Spleen (tissue), 7 donors: ENCODE measurements around the gene ROR1.

Experiments
- CTCF ChIP-seq, 11 experiments: fragments of 200-600 bp in 7 of 11; fragments of 450-650 bp in 4 of 11; sonication (generic) in 4 of 11; IDR thresholded peaks in 8 of 11; conservative IDR thresholded peaks in 3 of 11; 1 replicate in 7 of 11; 2 replicates in 4 of 11; pipeline versions ENCODE4 v1.4.0 to v1.8.0; 2016 to 2021; ENCODE audit warnings: antibody characterized with exemption in 11 of 11, inconsistent platforms in 4 of 11, mild to moderate bottlenecking in 1 of 11
- POLR2A ChIP-seq, 3 donors: fragments of 450-650 bp; IDR thresholded peaks; one replicate each; pipeline ENCODE4 v1.5.1; 2017; ENCODE audit warnings: antibody characterized with exemption in 3 of 3, mild to moderate bottlenecking in 1 of 3
- donor health status: DM: no; HTN: no; CAD: no; lungs with moderate emphysema.
- donor health status: DM: no; HTN: no; CAD: no.
- donor health status: DM: no; HTN: no; CAD: no.

GRCh38 chr1:63982201-63982600 is 208.4 kb downstream of the ROR1 start:
- no peak for TF ChIP-seq CTCF (IDR thresholded peaks at IDR 0.05 in 8 of 11, conservative IDR thresholded peaks at IDR 0.05 in 3 of 11)
- no peak for TF ChIP-seq POLR2A (IDR thresholded peaks at IDR 0.05)
